AG09319 (cell line): ENCODE results near the gene NRG3.

Experiments used
- DNase-seq: peaks from one replicate; pipeline ENCODE4 v3.0.0-alpha.2; 2010; ENCODE audit warnings: low read depth; ENCODE audit errors: extremely low read depth
- TF ChIP-seq, protein P1 (sequence below): IDR thresholded peaks from 2 replicates; pipeline ENCODE4 v1.5.1; 2011; ENCODE audit warnings: low read depth, mild to moderate bottlenecking, inconsistent platforms, low read length, moderate library complexity

NRG3 gene

DNA sequence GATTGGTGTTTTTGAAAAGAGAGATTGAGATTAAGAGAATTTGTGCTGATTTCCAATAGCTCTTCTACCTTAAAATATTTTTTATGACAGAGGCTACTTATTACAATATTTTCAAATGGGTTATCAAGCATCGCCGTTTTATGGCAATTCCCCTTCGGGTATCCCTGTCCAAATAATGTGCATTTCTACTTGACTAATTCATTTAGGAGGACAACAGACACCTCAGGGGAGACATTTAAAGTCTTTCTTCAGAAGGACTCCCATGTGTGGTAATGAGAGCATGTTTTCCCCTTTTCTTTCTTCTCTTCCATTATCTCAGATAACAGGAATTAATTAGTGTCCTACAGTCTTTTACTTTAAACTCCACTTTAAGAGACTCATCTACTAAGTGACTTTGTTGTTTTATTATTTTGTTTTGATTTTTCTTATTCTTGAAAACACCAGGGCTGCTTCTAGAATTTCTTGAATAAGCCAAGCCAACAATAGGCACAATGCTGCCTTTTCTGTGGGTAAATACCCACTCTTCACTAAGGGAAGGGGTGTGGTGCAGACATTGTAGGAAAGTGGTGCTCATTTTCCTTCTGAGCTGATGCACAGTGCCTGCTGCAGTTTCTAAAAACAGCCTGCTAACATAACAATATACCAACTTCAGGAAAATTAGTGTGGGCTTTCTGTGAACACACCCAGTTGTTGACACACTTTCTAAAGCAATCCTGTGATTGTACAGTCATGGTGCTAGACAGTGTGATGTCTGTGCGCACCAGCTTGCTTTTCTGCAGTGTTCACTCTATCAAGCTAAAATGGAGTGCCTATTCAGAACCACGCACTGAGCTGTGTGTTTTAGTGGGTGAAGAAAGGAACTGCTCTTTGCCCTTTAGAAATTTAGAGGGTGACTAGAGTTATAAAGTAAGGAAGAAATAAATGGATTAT, 597.7 kb downstream of the NRG3 start:
- DNase-seq: no peak
- TF ChIP-seq, protein P1, sequence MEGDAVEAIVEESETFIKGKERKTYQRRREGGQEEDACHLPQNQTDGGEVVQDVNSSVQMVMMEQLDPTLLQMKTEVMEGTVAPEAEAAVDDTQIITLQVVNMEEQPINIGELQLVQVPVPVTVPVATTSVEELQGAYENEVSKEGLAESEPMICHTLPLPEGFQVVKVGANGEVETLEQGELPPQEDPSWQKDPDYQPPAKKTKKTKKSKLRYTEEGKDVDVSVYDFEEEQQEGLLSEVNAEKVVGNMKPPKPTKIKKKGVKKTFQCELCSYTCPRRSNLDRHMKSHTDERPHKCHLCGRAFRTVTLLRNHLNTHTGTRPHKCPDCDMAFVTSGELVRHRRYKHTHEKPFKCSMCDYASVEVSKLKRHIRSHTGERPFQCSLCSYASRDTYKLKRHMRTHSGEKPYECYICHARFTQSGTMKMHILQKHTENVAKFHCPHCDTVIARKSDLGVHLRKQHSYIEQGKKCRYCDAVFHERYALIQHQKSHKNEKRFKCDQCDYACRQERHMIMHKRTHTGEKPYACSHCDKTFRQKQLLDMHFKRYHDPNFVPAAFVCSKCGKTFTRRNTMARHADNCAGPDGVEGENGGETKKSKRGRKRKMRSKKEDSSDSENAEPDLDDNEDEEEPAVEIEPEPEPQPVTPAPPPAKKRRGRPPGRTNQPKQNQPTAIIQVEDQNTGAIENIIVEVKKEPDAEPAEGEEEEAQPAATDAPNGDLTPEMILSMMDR: no peak

DNA sequence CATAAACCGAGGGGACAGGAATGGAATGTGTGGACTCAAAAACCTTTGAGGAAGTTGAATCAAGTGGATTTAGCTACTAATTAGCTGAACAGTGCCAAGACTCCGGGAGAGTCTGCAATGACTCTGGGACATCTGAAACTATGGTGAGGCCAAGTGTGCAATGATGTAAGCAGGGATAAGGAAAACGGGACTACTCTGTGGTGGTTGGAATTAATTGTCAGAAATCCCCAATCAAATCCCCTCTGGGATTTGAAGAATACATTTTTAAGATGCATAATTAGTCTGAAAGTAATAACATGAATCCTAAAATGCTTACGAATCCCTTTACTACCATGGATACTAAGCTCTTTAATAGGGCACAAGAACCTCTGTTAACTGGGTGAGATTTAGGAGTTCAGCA, 602.8 kb downstream of the NRG3 start:
- DNase-seq: no peak
- TF ChIP-seq, protein P1: no peak

DNA sequence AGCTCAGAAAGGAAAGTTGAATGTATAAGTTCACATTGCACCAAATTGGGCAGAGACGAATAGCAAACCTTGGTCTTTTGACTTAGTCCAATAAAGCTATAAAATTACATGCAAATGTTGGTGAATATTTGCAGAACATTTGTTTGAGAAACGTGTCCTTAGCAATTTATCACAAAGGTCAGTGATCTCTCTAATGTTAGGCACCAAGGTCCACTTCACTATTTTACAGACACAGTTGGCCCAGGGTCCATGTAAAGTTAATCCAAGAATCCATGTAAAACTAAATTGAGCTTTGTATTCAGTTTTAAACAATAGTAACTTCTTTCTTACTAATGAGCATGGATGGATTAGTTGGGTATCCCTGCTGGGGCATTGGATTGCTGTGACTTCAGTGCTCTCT, 617.7 kb downstream of the NRG3 start:
- no peak for DNase-seq
- TF ChIP-seq, protein P1: no peak

DNA sequence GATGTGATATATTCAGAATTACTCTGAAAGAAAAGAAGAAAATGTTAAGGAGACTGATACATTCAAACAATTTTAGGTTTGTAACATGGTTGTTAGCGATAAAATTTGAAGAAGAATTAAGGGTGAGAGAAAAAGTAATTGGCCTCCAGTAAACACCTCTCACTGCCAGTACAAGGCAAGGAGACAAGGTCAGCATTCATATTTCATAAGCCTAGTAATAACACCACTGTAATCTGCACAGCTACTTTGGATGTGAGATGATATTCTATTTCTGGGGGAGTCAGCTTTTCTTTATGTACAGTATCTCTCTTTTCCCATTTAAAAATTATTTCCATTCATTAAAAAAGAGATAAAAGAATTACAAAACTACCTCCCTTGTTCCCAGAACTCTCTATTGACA, 621.1 kb downstream of the NRG3 start:
- TF ChIP-seq, protein P1: no peak
- DNase-seq: no peak

DNA sequence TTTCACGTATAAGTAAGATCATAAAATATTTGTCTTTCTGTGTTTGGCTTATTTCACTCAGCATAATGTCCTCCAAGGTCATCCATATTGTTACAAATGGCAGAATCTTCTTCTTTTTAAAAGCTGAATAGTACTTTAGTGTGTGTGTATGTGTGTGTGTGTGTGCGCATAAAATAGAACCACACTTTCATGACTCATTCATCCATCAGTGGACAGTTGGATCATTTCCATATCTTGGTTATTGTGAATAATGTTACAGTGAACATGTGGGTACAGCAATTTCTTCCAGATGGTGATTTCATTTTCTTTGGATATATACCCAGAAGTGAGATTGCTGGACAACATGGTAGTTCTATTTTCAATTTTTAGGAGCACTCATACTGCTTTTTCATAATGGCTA, 622.4 kb downstream of the NRG3 start:
- TF ChIP-seq, protein P1: no peak
- no peak for DNase-seq

DNA sequence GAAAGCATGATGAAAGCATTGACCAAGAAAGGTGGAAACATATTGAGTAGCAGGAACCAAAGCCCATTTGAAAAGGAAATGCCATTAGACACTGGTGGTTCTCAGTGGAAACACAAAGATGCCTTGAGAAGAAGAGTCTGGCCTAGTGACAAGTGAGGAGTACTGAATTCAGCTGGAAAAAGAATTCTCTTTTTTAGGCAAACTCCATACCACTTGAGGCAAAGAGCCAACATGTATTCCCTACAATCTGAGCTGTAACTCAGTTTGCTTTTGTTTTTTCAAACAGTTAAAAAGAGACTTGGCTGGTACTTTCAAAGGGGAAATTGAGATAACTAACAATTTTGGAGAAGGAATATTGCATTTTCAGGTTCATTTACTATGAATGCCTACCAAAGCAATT, 624.0 kb downstream of the NRG3 start:
- TF ChIP-seq, protein P1: no peak
- DNase-seq: no peak

DNA sequence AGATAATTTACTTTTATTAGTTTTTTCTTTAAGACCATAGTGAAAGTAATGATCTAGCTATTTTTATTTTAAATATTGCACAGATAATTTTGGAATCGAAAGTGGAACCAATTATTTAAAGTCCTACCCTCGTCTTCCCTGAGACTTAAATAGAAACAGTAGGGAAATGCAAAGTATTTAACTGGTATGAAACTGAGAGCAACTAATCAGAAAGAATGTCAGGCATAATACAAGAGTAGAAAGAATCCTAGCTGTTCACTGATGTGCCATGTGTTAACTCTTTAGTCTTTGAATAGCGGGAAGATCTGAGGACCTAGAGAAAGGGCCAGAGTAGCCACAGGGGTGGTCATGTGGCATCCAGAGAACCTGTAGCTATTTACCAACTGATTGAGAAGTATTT, 630.0 kb downstream of the NRG3 start:
- TF ChIP-seq, protein P1: no peak
- no peak for DNase-seq
